ENCODE measurements around the gene FKBP14.

DNA sequence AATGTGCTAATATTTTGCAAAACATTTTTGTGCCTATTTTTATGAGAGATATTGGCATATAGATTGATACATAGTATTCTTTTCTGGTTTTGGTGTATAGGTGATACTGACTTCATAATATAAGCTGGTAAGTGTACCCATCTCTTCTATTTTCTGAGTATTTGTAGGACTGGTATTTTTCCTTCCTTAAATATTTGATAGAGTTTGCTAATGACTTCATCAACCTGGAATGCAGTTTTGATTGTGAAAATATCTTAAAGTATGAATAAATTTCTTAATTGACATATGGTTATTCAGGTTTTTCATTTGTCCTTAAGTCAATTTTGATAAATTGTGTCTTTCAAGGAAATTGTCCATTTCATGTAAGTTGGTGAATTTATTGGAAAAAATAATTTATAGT, 30.9 kb downstream of the FKBP14 start:
- TF ChIP-seq BHLHE40 (IDR thresholded peaks at IDR 0.05; ENCODE audit: borderline replicate concordance) (no peak), FOXM1 (IDR thresholded peaks at IDR 0.05; ENCODE audit: borderline replicate concordance) (no peak), TARDBP (IDR thresholded peaks at IDR 0.05) (no peak)

Data from HEK293T (cell line).